IPS-18c (cell line): ENCODE results near the gene PCDH9.
"Not testable (repeated sequence)": the region's sequence is repeated elsewhere in the genome, so short reads cannot be mapped to it uniquely, and the experiment has no call there.

Experiments
- H3K4me3 ChIP-seq: 2 replicates; pipeline ENCODE4 v1.7.0; 2013; ENCODE audit warnings: low read depth, mild to moderate bottlenecking, low read length, moderate library complexity; ENCODE audit not compliant: insufficient read depth
- H3K9me3 ChIP-seq: one replicate; pipeline ENCODE4 v1.6.1; 2013; ENCODE audit warnings: mild to moderate bottlenecking, low read length, moderate library complexity; ENCODE audit not compliant: control insufficient read depth, insufficient read depth

Gene PCDH9

GRCh38 chr13:66266761-66267160 lies 963.4 kb downstream of the PCDH9 start:
- no peak overlapping the region for H3K4me3 ChIP-seq
- no peaks in the 10 kb centered on the region for H3K9me3 ChIP-seq

- Histone ChIP-seq H3K9me3 (no peaks in the 10 kb centered on the region), H3K4me3 (no peak overlapping the region)
Measured at GRCh38 chr13:66266348-66266747, 963.8 kb downstream of the PCDH9 start.

- H3K4me3 ChIP-seq = no peak overlapping the region
- no peaks in the 10 kb centered on the region for H3K9me3 ChIP-seq
Measured at GRCh38 chr13:66265371-66265770, 964.8 kb downstream of the PCDH9 start.

- no peaks in the 10 kb centered on the region for H3K9me3 ChIP-seq
- H3K4me3 ChIP-seq = no peak overlapping the region
Measured at GRCh38 chr13:66264971-66265370, 965.2 kb downstream of the PCDH9 start.

- Histone ChIP-seq H3K4me3 (no peak overlapping the region), H3K9me3 (no peaks in the 10 kb centered on the region)
Measured at GRCh38 chr13:66262330-66262729, 967.8 kb downstream of the PCDH9 start.

GRCh38 chr13:66259426-66259825 lies 970.7 kb downstream of the PCDH9 start:
- not testable (repeated sequence) for H3K4me3 ChIP-seq, H3K9me3 ChIP-seq
